Thoracic aorta (tissue), 2 donors: ENCODE results near the gene PIKFYVE. TPM values are rescaled to one million over a fixed set of nuclear protein-coding genes. Genes with fewer than 3 reads are reported as not detected.

ENCODE experiments used
- ATAC-seq: fragments of 150-250 bp; one replicate; pipeline ENCODE4 v1.8.0; 2017; ENCODE audit warnings: low read depth; ENCODE audit not compliant: insufficient number of reproducible peaks, low FRiP score
- DNase-seq: peaks from one replicate; pipeline ENCODE4 v3.0.0-alpha.2; 2020; ENCODE audit warnings: low spot score
- H3K27ac ChIP-seq, 2 donors: fragments of 200-600 bp; sonication (generic); 1 replicate in 1 of 2; 2 replicates in 1 of 2; pipeline ENCODE4 v1.5.1; 2016; ENCODE audit warnings: mild to moderate bottlenecking in 2 of 2, moderate library complexity in 2 of 2
- H3K27me3 ChIP-seq: fragments of 200-600 bp; sonication (generic); replicated peaks from 2 replicates; pipeline ENCODE4 v1.6.0; 2016; ENCODE audit warnings: mild to moderate bottlenecking; ENCODE audit not compliant: insufficient read depth
- H3K36me3 ChIP-seq: fragments of 200-600 bp; sonication (generic); one replicate; pipeline ENCODE4 v1.5.1; 2016
- H3K4me1 ChIP-seq, 2 donors: fragments of 200-600 bp; sonication (generic); 1 replicate in 1 of 2; 2 replicates in 1 of 2; pipeline versions ENCODE4 v1.5.1 to v1.6.0; 2016; ENCODE audit warnings: low read depth in 2 of 2, mild to moderate bottlenecking in 1 of 2; ENCODE audit not compliant: control insufficient read depth in 1 of 2
- H3K4me3 ChIP-seq: fragments of 200-600 bp; sonication (generic); 2 replicates; pipeline ENCODE4 v1.5.1; 2016; ENCODE audit warnings: mild to moderate bottlenecking
- H3K9me3 ChIP-seq: fragments of 200-600 bp; sonication (generic); 2 replicates; pipeline ENCODE4 v1.5.1; 2016
- total RNA-seq, 2 donors: library from RNA; depleted of rRNA; stranded (reverse); fragments of >200 nt; gene quantifications; one replicate each; pipeline versions ENCODE4 v1.1.0 to v1.2.3, GENCODE V29; 2016
- TF ChIP-seq, protein P1 (sequence below): fragments of 200-600 bp; sonication (generic); IDR thresholded peaks from one replicate; pipeline ENCODE4 v1.5.1; 2019; ENCODE audit warnings: antibody characterized with exemption

PIKFYVE gene
- total RNA-seq, 2 donors from 2014 or later, result 18.0 to 29.4 TPM

DNA sequence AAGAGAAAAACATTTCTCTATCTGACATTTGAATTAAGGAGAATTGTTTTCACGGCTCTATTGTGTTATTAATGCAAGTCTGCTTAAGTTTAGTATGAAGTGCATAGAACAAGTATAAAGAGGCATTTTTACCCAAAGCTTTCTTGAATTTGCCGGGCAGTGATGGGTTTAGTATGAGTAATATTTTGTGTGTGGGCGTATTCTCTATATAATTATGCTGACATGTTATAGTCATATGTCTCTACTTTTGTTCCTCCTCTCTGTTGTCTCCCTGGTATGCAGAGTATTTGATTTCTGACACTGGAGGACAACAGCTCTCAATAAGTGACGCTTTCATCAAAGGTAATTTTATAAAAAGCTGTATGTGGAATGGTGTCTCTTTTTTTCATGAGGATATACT is 45.9 kb downstream of the PIKFYVE start:
- TF ChIP-seq, protein P1, sequence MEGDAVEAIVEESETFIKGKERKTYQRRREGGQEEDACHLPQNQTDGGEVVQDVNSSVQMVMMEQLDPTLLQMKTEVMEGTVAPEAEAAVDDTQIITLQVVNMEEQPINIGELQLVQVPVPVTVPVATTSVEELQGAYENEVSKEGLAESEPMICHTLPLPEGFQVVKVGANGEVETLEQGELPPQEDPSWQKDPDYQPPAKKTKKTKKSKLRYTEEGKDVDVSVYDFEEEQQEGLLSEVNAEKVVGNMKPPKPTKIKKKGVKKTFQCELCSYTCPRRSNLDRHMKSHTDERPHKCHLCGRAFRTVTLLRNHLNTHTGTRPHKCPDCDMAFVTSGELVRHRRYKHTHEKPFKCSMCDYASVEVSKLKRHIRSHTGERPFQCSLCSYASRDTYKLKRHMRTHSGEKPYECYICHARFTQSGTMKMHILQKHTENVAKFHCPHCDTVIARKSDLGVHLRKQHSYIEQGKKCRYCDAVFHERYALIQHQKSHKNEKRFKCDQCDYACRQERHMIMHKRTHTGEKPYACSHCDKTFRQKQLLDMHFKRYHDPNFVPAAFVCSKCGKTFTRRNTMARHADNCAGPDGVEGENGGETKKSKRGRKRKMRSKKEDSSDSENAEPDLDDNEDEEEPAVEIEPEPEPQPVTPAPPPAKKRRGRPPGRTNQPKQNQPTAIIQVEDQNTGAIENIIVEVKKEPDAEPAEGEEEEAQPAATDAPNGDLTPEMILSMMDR, result no peak

DNA sequence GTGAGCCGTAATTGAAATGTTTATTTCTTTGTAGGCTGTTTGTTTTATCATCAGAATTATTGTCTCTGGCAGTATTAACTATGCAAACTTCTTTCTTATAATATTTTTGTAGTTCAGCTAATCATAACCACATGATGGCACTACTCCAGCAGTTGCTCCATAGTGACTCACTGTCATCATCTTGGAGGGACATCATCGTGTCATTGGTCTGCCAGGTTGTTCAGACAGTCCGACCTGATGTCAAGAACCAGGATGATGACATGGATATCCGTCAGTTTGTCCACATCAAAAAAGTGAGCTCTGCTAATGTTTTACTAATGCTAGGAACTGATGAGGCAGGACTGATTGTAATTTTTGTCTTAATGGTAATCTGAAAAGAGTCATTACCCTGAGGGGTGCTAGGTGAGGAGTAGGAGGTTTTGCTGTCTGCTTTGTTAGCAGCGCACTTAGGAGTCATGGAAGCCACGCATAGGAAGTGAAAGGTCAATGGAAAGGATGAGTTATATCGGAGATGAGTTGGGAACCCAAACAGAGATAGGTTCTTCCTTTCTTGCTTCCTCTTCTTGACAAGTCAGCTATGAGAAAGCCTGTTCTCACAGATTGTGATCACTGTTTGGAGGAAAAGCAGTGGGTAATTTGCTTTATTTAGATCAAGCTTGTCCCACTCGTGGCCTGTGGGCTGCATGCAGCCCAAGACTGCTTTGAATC is 49.2 kb downstream of the PIKFYVE start:
- Histone ChIP-seq H3K27me3 (no peaks in the 10 kb centered on the region), H3K9me3 (no peaks in the 10 kb centered on the region), H3K4me3 (no peak overlapping the region), H3K4me1 (peaks cover 12 to 38% of the 10 kb centered on the region in 2 donors), H3K36me3 (peaks cover 9% of the 10 kb centered on the region), H3K27ac (peak overlapping the region in 1 of 2 donors; percentile 8)
- ATAC-seq, result no peak
- TF ChIP-seq, protein P1, result no peak
- DNase-seq, result no peak

More for the DNA sequence above, 45.9 kb downstream of the PIKFYVE start:
- Histone ChIP-seq H3K4me1 (peaks cover 0 to 22% of the 10 kb centered on the region in 2 donors), H3K27me3 (no peaks in the 10 kb centered on the region), H3K4me3 (no peak overlapping the region), H3K27ac (no peak overlapping the region), H3K9me3 (no peaks in the 10 kb centered on the region), H3K36me3 (peaks cover 6% of the 10 kb centered on the region)
- ATAC-seq (no peak), DNase-seq (no peak)

DNA sequence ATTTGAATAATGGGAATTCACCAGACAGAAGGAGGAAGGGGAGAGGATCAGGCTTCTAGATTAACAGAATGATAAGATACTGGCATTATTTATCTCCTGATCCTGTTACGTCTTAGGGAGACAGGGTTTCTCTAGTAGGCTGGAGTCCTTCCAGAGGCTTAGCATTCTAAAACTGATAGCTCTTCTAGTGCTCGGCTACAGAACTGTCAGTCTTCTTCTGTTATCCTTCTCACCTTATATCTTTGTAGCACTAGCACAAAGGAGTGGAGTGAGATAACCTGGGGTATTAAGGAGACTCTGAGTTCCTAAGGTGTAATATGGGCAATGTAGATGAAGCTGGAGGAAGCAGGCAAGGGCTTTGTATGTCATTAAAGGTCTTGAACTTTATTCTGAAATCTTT is 52.1 kb downstream of the PIKFYVE start:
- H3K4me1 ChIP-seq, result peaks cover 21 to 47% of the 10 kb centered on the region in 2 donors
- no peak for ATAC-seq
- TF ChIP-seq, protein P1, result no peak

DNA sequence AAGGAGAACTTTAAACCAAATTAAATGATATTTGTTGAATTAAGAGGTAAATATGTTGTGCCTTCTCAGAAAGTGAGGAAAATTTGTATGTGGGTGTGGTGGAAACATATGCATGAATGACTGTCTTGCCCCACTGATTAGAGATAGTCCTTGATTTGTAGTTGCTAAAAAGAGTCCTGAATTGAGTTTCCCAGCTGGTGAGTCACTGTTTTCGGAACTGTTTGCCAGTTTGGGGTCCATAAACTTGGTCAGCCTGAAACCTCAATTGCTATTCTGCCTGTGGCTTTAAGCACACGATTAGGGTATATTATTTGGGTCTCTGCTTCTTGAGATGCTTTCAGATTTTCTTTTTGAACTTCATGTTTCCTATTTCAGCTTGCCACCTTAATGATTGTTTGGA is 53.3 kb downstream of the PIKFYVE start:
- peak overlapping the region; percentile 59 to 92 for H3K27ac ChIP-seq
- peaks cover 8% of the 10 kb centered on the region for H3K36me3 ChIP-seq
- no peak for ATAC-seq
- no peak for DNase-seq
- TF ChIP-seq, protein P1, result no peak
- no peaks in the 10 kb centered on the region for H3K9me3 ChIP-seq
- no peak overlapping the region for H3K4me3 ChIP-seq
- peaks cover 21 to 46% of the 10 kb centered on the region in 2 donors for H3K4me1 ChIP-seq
- H3K27me3 ChIP-seq, result no peaks in the 10 kb centered on the region

More for the DNA sequence above, 52.1 kb downstream of the PIKFYVE start:
- DNase-seq, result no peak
- Histone ChIP-seq H3K4me3 (no peak overlapping the region), H3K27ac (peak overlapping the region; percentile 22 to 92), H3K9me3 (no peaks in the 10 kb centered on the region), H3K36me3 (peaks cover 9% of the 10 kb centered on the region), H3K27me3 (no peaks in the 10 kb centered on the region)

DNA sequence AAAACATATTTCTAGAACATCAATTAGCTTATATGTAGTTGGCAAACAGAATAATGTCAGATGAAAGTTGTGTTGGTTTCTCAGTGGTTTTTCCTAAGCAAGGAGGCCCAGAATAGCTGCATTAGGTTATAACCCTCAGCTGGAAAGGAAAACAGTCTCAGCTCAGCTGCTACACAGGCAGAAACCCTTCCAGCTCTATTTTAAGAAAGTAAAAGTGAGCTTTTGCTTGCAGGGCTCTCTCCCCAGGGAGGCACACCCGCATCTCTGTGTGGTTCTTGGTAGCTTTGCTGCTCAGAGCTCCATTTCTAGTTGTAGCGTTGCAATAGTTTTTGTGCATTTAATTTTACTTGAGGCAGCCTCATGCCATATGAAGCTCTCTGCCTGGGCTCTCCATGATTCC is 54.6 kb downstream of the PIKFYVE start:
- H3K9me3 ChIP-seq, result no peaks in the 10 kb centered on the region
- H3K4me3 ChIP-seq, result peak overlapping the region; percentile 38
- H3K27ac ChIP-seq, result peak overlapping the region; percentile 59 to 92
- H3K36me3 ChIP-seq, result peaks cover 11% of the 10 kb centered on the region
- no peak for DNase-seq
- H3K4me1 ChIP-seq, result peaks cover 21 to 36% of the 10 kb centered on the region in 2 donors
- peak; percentile 86 for ATAC-seq
- TF ChIP-seq, protein P1, result no peak
- no peaks in the 10 kb centered on the region for H3K27me3 ChIP-seq
